Lung (tissue), 12 donors: ENCODE measurements around the gene JMJD7. TPM values are rescaled to one million over a fixed set of nuclear protein-coding genes. Genes with fewer than 3 reads are reported as not detected.

ENCODE experiments used
- ATAC-seq: fragments of 200-7000 bp; cut with Tn5 transposase; one replicate; pipeline ENCODE4 v1.9.1; 2020; ENCODE audit warnings: moderate number of reproducible peaks; ENCODE audit not compliant: insufficient read depth, low FRiP score
- DNase-seq, 3 donors: peaks; one replicate each; pipeline ENCODE4 v3.0.0-alpha.2; 2013 to 2017
- H3K27ac ChIP-seq, 2 donors: one replicate each; pipeline ENCODE4 v1.5.1; 2013; ENCODE audit warnings: mild to moderate bottlenecking in 2 of 2, moderate library complexity in 2 of 2, control low read depth in 1 of 2, inconsistent platforms in 1 of 2, low read depth in 1 of 2, low read length in 1 of 2
- H3K27me3 ChIP-seq, 3 donors: one replicate each; pipeline ENCODE4 v1.5.1; 2013; ENCODE audit warnings: low read length in 2 of 3; ENCODE audit not compliant: control insufficient read depth in 3 of 3, insufficient read depth in 3 of 3
- H3K36me3 ChIP-seq, 4 donors: one replicate each; pipeline ENCODE4 v1.5.1; 2013; ENCODE audit warnings: low read length in 4 of 4, mild to moderate bottlenecking in 1 of 4, moderate library complexity in 1 of 4; ENCODE audit not compliant: control insufficient read depth in 4 of 4, insufficient read depth in 4 of 4
- H3K4me1 ChIP-seq, 5 donors: one replicate each; pipeline ENCODE4 v1.5.1; 2013; ENCODE audit warnings: low read length in 5 of 5, mild to moderate bottlenecking in 2 of 5, moderate library complexity in 1 of 5; ENCODE audit not compliant: control insufficient read depth in 5 of 5, insufficient read depth in 5 of 5
- H3K4me3 ChIP-seq: one replicate; pipeline ENCODE4 v1.5.1; 2013; ENCODE audit warnings: mild to moderate bottlenecking, control low read depth, moderate library complexity
- H3K9ac ChIP-seq, 2 donors: one replicate each; pipeline ENCODE4 v1.5.1; 2013; ENCODE audit warnings: low read length in 2 of 2, control low read depth in 1 of 2; ENCODE audit not compliant: insufficient read depth in 1 of 2
- H3K9me3 ChIP-seq, 4 donors: one replicate each; pipeline ENCODE4 v1.5.1; 2013; ENCODE audit warnings: low read length in 3 of 4, mild to moderate bottlenecking in 1 of 4, moderate library complexity in 1 of 4; ENCODE audit not compliant: control insufficient read depth in 4 of 4, insufficient read depth in 3 of 4
- CTCF ChIP-seq: IDR thresholded peaks from 2 replicates; pipeline ENCODE4 v1.5.1; 2012; ENCODE audit warnings: mild to moderate bottlenecking; ENCODE audit errors: control extremely low read depth, extremely low read depth
- WGBS, 2 donors: extraction: QIAGEN DNeasy Blood & Tissue Kit; methylation state at CpG; one replicate each; pipeline ENCODE4 v1.1.7; 2013; 5-methylcytosine and 5-hydroxymethylcytosine counted together
- polyA plus RNA-seq, 2 donors: library from polyadenylated mRNA; stranded (reverse); fragments of 200-250 nt; gene quantifications; one replicate each; pipeline ENCODE4 v1.2.1, GENCODE V29; 2013
- total RNA-seq, 2 donors: library from RNA; depleted of rRNA in 1 of 2; stranded (reverse); fragments of >200 nt in 1 of 2; gene quantifications; one replicate each; pipeline ENCODE4 v1.2.1, GENCODE V29; 2014 to 2021
- donor health status: control.
- donor health status: control.
- donor health status: Bipolar disorder and iron deficiency.
- donor health status: healthy.
- donor health status: DM: yes; HTN: yes; CAD: no.

The JMJD7 gene
- total and polyA plus RNA-seq, 4 donors = 13.2 to 28.1 (median 21.3) TPM

DNA sequence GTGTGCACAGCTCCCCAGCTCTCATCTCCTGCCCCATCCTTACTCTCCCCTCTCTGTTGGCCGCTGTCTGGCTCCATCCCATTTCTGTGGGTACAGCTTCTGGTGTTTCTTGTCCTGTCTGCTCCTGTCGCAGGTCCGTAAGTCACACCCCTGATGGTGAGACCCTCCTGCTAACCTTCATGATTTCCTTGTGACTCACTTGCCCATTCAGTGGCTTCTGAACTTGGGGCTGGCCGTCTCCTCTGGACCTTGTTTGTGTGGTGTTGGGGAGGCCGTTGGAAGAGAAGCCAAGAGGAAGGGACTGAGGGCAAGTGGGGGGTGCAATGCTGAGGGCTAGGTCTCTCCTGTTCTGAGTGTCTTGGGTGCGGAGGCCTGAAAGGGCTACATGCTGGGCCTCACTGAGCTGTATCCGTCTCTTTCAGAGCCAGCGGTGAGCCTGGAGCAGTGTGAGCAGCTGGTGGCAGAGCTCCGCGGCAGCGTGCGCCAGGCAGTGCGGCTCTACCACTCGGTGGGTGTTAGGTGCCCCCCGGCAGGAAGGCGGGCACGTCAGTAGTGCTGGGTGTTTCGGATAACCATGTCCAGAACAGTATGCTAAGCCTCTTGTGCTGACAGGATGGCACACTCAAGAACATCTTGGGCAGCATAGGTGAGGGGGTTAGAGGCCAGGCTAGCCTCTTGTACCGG is 3.7 kb upstream of the JMJD7 start:
- TF ChIP-seq CTCF = no peak
- H3K4me3 ChIP-seq = no peak overlapping the region
- ATAC-seq (no peak), DNase-seq (no peak)
- peaks cover 0 to 50% (median 13%) of the 10 kb centered on the region in 4 donors for H3K36me3 ChIP-seq
- H3K9me3 ChIP-seq = no peaks in the 10 kb centered on the region
- peaks cover 0 to 11% (median 0%) of the 10 kb centered on the region in 5 donors for H3K4me1 ChIP-seq
- H3K27ac ChIP-seq = no peak overlapping the region
- H3K27me3 ChIP-seq = no peaks in the 10 kb centered on the region
- H3K9ac ChIP-seq = no peak overlapping the region
- WGBS, 2 donors = 96% methylated on average over 19 of the region's 19 CpGs

GRCh38 chr15:41825145-41825544 is 2.7 kb upstream of the JMJD7 start:
- Histone ChIP-seq H3K36me3 (peaks cover 0 to 46% (median 12%) of the 10 kb centered on the region in 4 donors), H3K27ac (no peak overlapping the region), H3K9ac (no peak overlapping the region), H3K4me3 (no peak overlapping the region), H3K27me3 (no peaks in the 10 kb centered on the region), H3K4me1 (peaks cover 0 to 13% (median 0%) of the 10 kb centered on the region in 5 donors), H3K9me3 (no peaks in the 10 kb centered on the region)
- no peak for TF ChIP-seq CTCF
- ATAC-seq = no peak
- 94 to 95% methylated on average over 10 of the region's 10 CpGs for WGBS, 2 donors
- no peak for DNase-seq

GRCh38 chr15:41825572-41826535 is 2.0 kb upstream of the JMJD7 start:
- Histone ChIP-seq H3K9ac (no peak overlapping the region), H3K36me3 (peaks cover 0 to 44% (median 11%) of the 10 kb centered on the region in 4 donors)
- ATAC-seq = no peak

More at GRCh38 chr15:41825572-41826535, 2.0 kb upstream of the JMJD7 start:
- Histone ChIP-seq H3K27ac (no peak overlapping the region), H3K9me3 (no peaks in the 10 kb centered on the region), H3K27me3 (no peaks in the 10 kb centered on the region), H3K4me1 (peaks cover 0 to 13% (median 0%) of the 10 kb centered on the region in 5 donors), H3K4me3 (no peak overlapping the region)
- DNase-seq = no peak
- WGBS, 2 donors = 77 to 85% methylated on average over 13 of the region's 13 CpGs
- no peak for TF ChIP-seq CTCF
